Effector memory CD4-positive, alpha-beta T cell (primary cell): ENCODE measurements around the gene WDR7.

Experiments
- DNase-seq, 3 donors: peaks; one replicate each; pipeline ENCODE4 v3.0.0-alpha.2; 2020
- H3K27ac ChIP-seq: 2 replicates; pipeline ENCODE4 v1.7.0; 2013; ENCODE audit warnings: mild to moderate bottlenecking, low read length, moderate library complexity; ENCODE audit not compliant: insufficient read depth, poor library complexity, severe bottlenecking
- H3K27me3 ChIP-seq: replicated peaks from 2 replicates; pipeline ENCODE4 v1.7.0; 2013; ENCODE audit warnings: mild to moderate bottlenecking, low read length; ENCODE audit not compliant: insufficient read depth, control insufficient read depth, poor library complexity, severe bottlenecking
- H3K36me3 ChIP-seq: 2 replicates; pipeline ENCODE4 v1.7.0; 2013; ENCODE audit warnings: mild to moderate bottlenecking, low read length, moderate library complexity; ENCODE audit not compliant: control insufficient read depth, insufficient read depth
- H3K4me1 ChIP-seq: 2 replicates; pipeline ENCODE4 v1.7.0; 2013; ENCODE audit warnings: low read length, mild to moderate bottlenecking; ENCODE audit not compliant: control insufficient read depth, insufficient read depth, poor library complexity, severe bottlenecking
- H3K4me3 ChIP-seq: 2 replicates; pipeline ENCODE4 v1.7.0; 2013; ENCODE audit warnings: low read length, low read depth, mild to moderate bottlenecking; ENCODE audit not compliant: insufficient read depth, poor library complexity, severe bottlenecking
- H3K9me3 ChIP-seq: 2 replicates; pipeline ENCODE4 v1.7.0; 2013; ENCODE audit warnings: mild to moderate bottlenecking, low read length, moderate library complexity; ENCODE audit not compliant: control insufficient read depth

The WDR7 gene

GRCh38 chr18:56676639-56677038 lies 25.5 kb downstream of the WDR7 start:
- Histone ChIP-seq H3K4me3 (no peak overlapping the region), H3K27me3 (no peaks in the 10 kb centered on the region), H3K36me3 (peaks cover 11% of the 10 kb centered on the region), H3K27ac (no peak overlapping the region), H3K9me3 (no peaks in the 10 kb centered on the region), H3K4me1 (no peaks in the 10 kb centered on the region)
- no peak for DNase-seq

- no peak overlapping the region for H3K27ac ChIP-seq
- no peaks in the 10 kb centered on the region for H3K4me1 ChIP-seq
- no peaks in the 10 kb centered on the region for H3K27me3 ChIP-seq
- H3K9me3 ChIP-seq = no peaks in the 10 kb centered on the region
- peaks cover 2% of the 10 kb centered on the region for H3K36me3 ChIP-seq
- no peak overlapping the region for H3K4me3 ChIP-seq
- no peak for DNase-seq
These were observed 27.8 kb downstream of the WDR7 start for GRCh38 chr18:56678836-56679565.

- no peaks in the 10 kb centered on the region for H3K27me3 ChIP-seq
- no peak overlapping the region for H3K27ac ChIP-seq
- peaks cover 11% of the 10 kb centered on the region for H3K36me3 ChIP-seq
- H3K4me3 ChIP-seq = no peak overlapping the region
- H3K4me1 ChIP-seq = no peaks in the 10 kb centered on the region
- no peaks in the 10 kb centered on the region for H3K9me3 ChIP-seq
- no peak for DNase-seq
These were observed 33.1 kb downstream of the WDR7 start for GRCh38 chr18:56684277-56684676.

GRCh38 chr18:56691530-56691929 lies 40.4 kb downstream of the WDR7 start:
- Histone ChIP-seq H3K9me3 (no peaks in the 10 kb centered on the region), H3K4me3 (no peak overlapping the region), H3K4me1 (no peaks in the 10 kb centered on the region), H3K27ac (no peak overlapping the region), H3K36me3 (peaks cover 21% of the 10 kb centered on the region), H3K27me3 (no peaks in the 10 kb centered on the region)
- no peak for DNase-seq

GRCh38 chr18:56696966-56697365 lies 45.8 kb downstream of the WDR7 start:
- H3K27me3 ChIP-seq = no peaks in the 10 kb centered on the region
- no peaks in the 10 kb centered on the region for H3K9me3 ChIP-seq
- no peak overlapping the region for H3K27ac ChIP-seq
- no peaks in the 10 kb centered on the region for H3K4me1 ChIP-seq
- H3K4me3 ChIP-seq = no peak overlapping the region
- H3K36me3 ChIP-seq = peaks cover 11% of the 10 kb centered on the region
- DNase-seq = no peak

GRCh38 chr18:56702946-56703345 lies 51.8 kb downstream of the WDR7 start:
- Histone ChIP-seq H3K36me3 (no peaks in the 10 kb centered on the region), H3K27ac (no peak overlapping the region), H3K27me3 (no peaks in the 10 kb centered on the region), H3K4me1 (no peaks in the 10 kb centered on the region), H3K9me3 (no peaks in the 10 kb centered on the region), H3K4me3 (no peak overlapping the region)
- DNase-seq = no peak

- Histone ChIP-seq H3K9me3 (no peaks in the 10 kb centered on the region), H3K4me3 (no peak overlapping the region), H3K27ac (no peak overlapping the region), H3K4me1 (no peaks in the 10 kb centered on the region), H3K27me3 (no peaks in the 10 kb centered on the region), H3K36me3 (no peaks in the 10 kb centered on the region)
- peak in 1 of 3 donors; percentile 5 for DNase-seq
These were observed 58.3 kb downstream of the WDR7 start for GRCh38 chr18:56709463-56709862.

- H3K9me3 ChIP-seq = no peaks in the 10 kb centered on the region
- H3K27ac ChIP-seq = no peak overlapping the region
- H3K4me3 ChIP-seq = no peak overlapping the region
- H3K4me1 ChIP-seq = no peaks in the 10 kb centered on the region
- no peaks in the 10 kb centered on the region for H3K27me3 ChIP-seq
- H3K36me3 ChIP-seq = no peaks in the 10 kb centered on the region
- no peak for DNase-seq
These were observed 60.7 kb downstream of the WDR7 start for GRCh38 chr18:56711708-56712445.

- DNase-seq = no peak
These were observed 61.6 kb downstream of the WDR7 start for GRCh38 chr18:56712761-56713160.

GRCh38 chr18:56715121-56715520 lies 64.0 kb downstream of the WDR7 start:
- no peaks in the 10 kb centered on the region for H3K27me3 ChIP-seq
- no peaks in the 10 kb centered on the region for H3K9me3 ChIP-seq
- H3K4me3 ChIP-seq = no peak overlapping the region
- DNase-seq = no peak
- no peaks in the 10 kb centered on the region for H3K4me1 ChIP-seq
- H3K36me3 ChIP-seq = no peaks in the 10 kb centered on the region
- H3K27ac ChIP-seq = no peak overlapping the region

More at GRCh38 chr18:56712761-56713160, 61.6 kb downstream of the WDR7 start:
- Histone ChIP-seq H3K4me1 (no peaks in the 10 kb centered on the region), H3K27ac (no peak overlapping the region), H3K36me3 (no peaks in the 10 kb centered on the region), H3K4me3 (no peak overlapping the region), H3K9me3 (no peaks in the 10 kb centered on the region), H3K27me3 (no peaks in the 10 kb centered on the region)
